Right cardiac atrium (tissue), 5 donors: ENCODE measurements around the gene C1QTNF8. TPM values are rescaled to one million over a fixed set of nuclear protein-coding genes. Genes with fewer than 3 reads are reported as not detected.
A peak's percentile ranks its signal among the peaks of the same experiment; 100 is the strongest.

Experiments
- ATAC-seq, 2 donors: fragments of 200-7000 bp; cut with Tn5 transposase; one replicate each; pipeline versions ENCODE4 v1.8.0 to v1.9.1; 2020; ENCODE audit warnings: moderate library complexity in 2 of 2, mild to moderate bottlenecking in 1 of 2
- DNase-seq, 3 donors: peaks; one replicate each; pipeline ENCODE4 v3.0.0-alpha.2; 2020
- H3K27ac ChIP-seq: one replicate; pipeline ENCODE4 v1.5.1; 2013; ENCODE audit warnings: mild to moderate bottlenecking, low read length, control low read depth, moderate library complexity
- H3K27me3 ChIP-seq: one replicate; pipeline ENCODE4 v1.6.1; 2013; ENCODE audit not compliant: control insufficient read depth, insufficient read depth
- H3K4me1 ChIP-seq: one replicate; pipeline ENCODE4 v1.6.1; 2013; ENCODE audit warnings: low read length; ENCODE audit not compliant: control insufficient read depth, insufficient read depth
- H3K4me3 ChIP-seq: one replicate; pipeline ENCODE4 v1.5.1; 2013; ENCODE audit warnings: low read length, control low read depth
- H3K9me3 ChIP-seq: one replicate; pipeline ENCODE4 v1.6.1; 2013; ENCODE audit warnings: low read length; ENCODE audit not compliant: control insufficient read depth
- WGBS: extraction: QIAGEN DNeasy Blood & Tissue Kit; methylation state at CpG from one replicate; pipeline ENCODE4 v1.1.7; 2013; 5-methylcytosine and 5-hydroxymethylcytosine counted together
- intact Hi-C, 4 donors: fragments of 100-400 bp; cut with DNase I; formaldehyde crosslinking; loops; one replicate each; pipeline versions ENCODE4 v1.11.0 to v1.14.0; 2022 to 2023
- polyA plus RNA-seq: library from polyadenylated mRNA; stranded (reverse); fragments of 200-250 nt; gene quantifications from one replicate; pipeline ENCODE4 v1.2.3, GENCODE V29; 2013
- total RNA-seq, 4 donors: library from RNA; stranded (reverse); fragmentation: NEBNext Ultra II Directional; extraction: Animal tissue kit (Norgen Biotek cat#: 25700); gene quantifications; one replicate each; pipeline ENCODE4 v1.2.1, GENCODE V29; 2021
- donor health status: healthy with polysubstance abuse.
- donor health status: DM: no; HTN: yes; CAD: no.
- donor health status: DM: no; HTN: no; CAD: no.
- donor health status: DM: no; HTN: yes; CAD: no; lungs with severe emphysema.
- donor health status: DM: yes; HTN: yes; CAD: no.

Gene C1QTNF8
- total and polyA plus RNA-seq, 5 donors: 0.05 to 0.23 (median 0.15) TPM; not detected in 2

- ATAC-seq: no peak
- 76% methylated on average over 20 of the region's 20 CpGs for WGBS
- no peaks in the 10 kb centered on the region for H3K9me3 ChIP-seq
- no peak for DNase-seq
- intact Hi-C loops: no loop called here
- no peak overlapping the region for H3K27ac ChIP-seq
- no peak overlapping the region for H3K4me3 ChIP-seq
- H3K27me3 ChIP-seq: no peaks in the 10 kb centered on the region
- H3K4me1 ChIP-seq: no peaks in the 10 kb centered on the region
These were observed 33.1 kb downstream of the C1QTNF8 start for GRCh38 chr16:1062895-1063294.

GRCh38 chr16:1061769-1062505 is 34.1 kb downstream of the C1QTNF8 start:
- H3K27ac ChIP-seq: no peak overlapping the region
- DNase-seq: peak in 1 of 3 donors; percentile 35
- 85% methylated on average over 43 of the region's 43 CpGs for WGBS
- H3K4me3 ChIP-seq: no peak overlapping the region
- no peak for ATAC-seq
- no peaks in the 10 kb centered on the region for H3K4me1 ChIP-seq
- no peaks in the 10 kb centered on the region for H3K9me3 ChIP-seq
- intact Hi-C loops: no loop called here
- H3K27me3 ChIP-seq: no peaks in the 10 kb centered on the region

GRCh38 chr16:1060416-1061340 is 35.4 kb downstream of the C1QTNF8 start:
- Histone ChIP-seq H3K4me1 (no peaks in the 10 kb centered on the region), H3K9me3 (no peaks in the 10 kb centered on the region), H3K27ac (no peak overlapping the region), H3K27me3 (no peaks in the 10 kb centered on the region), H3K4me3 (no peak overlapping the region)
- WGBS: 80% methylated on average over 42 of the region's 42 CpGs
- DNase-seq (peak in 1 of 3 donors; percentile 35), ATAC-seq (no peak)
- intact Hi-C loops: no loop called here

GRCh38 chr16:1059310-1059709 is 36.7 kb downstream of the C1QTNF8 start:
- no peak overlapping the region for H3K4me3 ChIP-seq
- no peak overlapping the region for H3K27ac ChIP-seq
- WGBS: 90% methylated on average over 3 of the region's 3 CpGs
- H3K9me3 ChIP-seq: no peaks in the 10 kb centered on the region
- DNase-seq (no peak), ATAC-seq (no peak)
- no peaks in the 10 kb centered on the region for H3K27me3 ChIP-seq
- intact Hi-C loops: loop anchor here in 2 of 4 donors (5.0 to 10.0 kb wide), 2 partner anchors 247 to 345 kb away; partner anchors contain the start of gene METRN (in 1 of the 2)
- no peaks in the 10 kb centered on the region for H3K4me1 ChIP-seq

- WGBS: 51% methylated on average over 14 of the region's 14 CpGs
- intact Hi-C loops: loop anchor here in 2 of 4 donors (5.0 to 10.0 kb wide), 2 partner anchors 246 to 343 kb away; partner anchors contain the start of gene METRN (in 1 of the 2)
- ATAC-seq: no peak
These were observed 37.8 kb downstream of the C1QTNF8 start for GRCh38 chr16:1058216-1058615.

GRCh38 chr16:1057252-1057932 is 38.7 kb downstream of the C1QTNF8 start:
- WGBS: 25% methylated on average over 33 of the region's 33 CpGs
- no peaks in the 10 kb centered on the region for H3K27me3 ChIP-seq
- no peaks in the 10 kb centered on the region for H3K9me3 ChIP-seq
- peak; percentile 6 to 27 for ATAC-seq
- no peaks in the 10 kb centered on the region for H3K4me1 ChIP-seq
- no peak overlapping the region for H3K27ac ChIP-seq
- intact Hi-C loops: loop anchor here in 2 of 4 donors (5.0 to 10.0 kb wide), 2 partner anchors 245 to 343 kb away; partner anchors contain the start of gene METRN (in 1 of the 2)
- peak in 2 of 3 donors; percentile 70 to 82 for DNase-seq
- H3K4me3 ChIP-seq: no peak overlapping the region

More at GRCh38 chr16:1058216-1058615, 37.8 kb downstream of the C1QTNF8 start:
- Histone ChIP-seq H3K4me3 (no peak overlapping the region), H3K9me3 (no peaks in the 10 kb centered on the region), H3K27ac (no peak overlapping the region), H3K4me1 (no peaks in the 10 kb centered on the region), H3K27me3 (no peaks in the 10 kb centered on the region)
- DNase-seq: no peak

GRCh38 chr16:1056196-1056595 is 39.8 kb downstream of the C1QTNF8 start:
- DNase-seq (no peak), ATAC-seq (no peak)
- Histone ChIP-seq H3K27ac (no peak overlapping the region), H3K27me3 (no peaks in the 10 kb centered on the region), H3K4me3 (no peak overlapping the region), H3K4me1 (no peaks in the 10 kb centered on the region), H3K9me3 (no peaks in the 10 kb centered on the region)
- 78% methylated on average over 8 of the region's 8 CpGs for WGBS
- intact Hi-C loops: loop anchor here in 2 of 4 donors (5.0 to 10.0 kb wide), 2 partner anchors 244 to 341 kb away; partner anchors contain the start of gene METRN (in 1 of the 2)

- Histone ChIP-seq H3K4me1 (no peaks in the 10 kb centered on the region), H3K27ac (no peak overlapping the region), H3K27me3 (no peaks in the 10 kb centered on the region), H3K9me3 (no peaks in the 10 kb centered on the region), H3K4me3 (no peak overlapping the region)
- ATAC-seq (no peak), DNase-seq (no peak)
- intact Hi-C loops: loop anchor here in 2 of 4 donors (2.0 to 10.0 kb wide), 3 partner anchors 243 to 341 kb away; partner anchors contain the start of gene METRN (in 1 of the 2)
- 72% methylated on average over 13 of the region's 13 CpGs for WGBS
These were observed 40.5 kb downstream of the C1QTNF8 start for GRCh38 chr16:1055557-1055924.

- Histone ChIP-seq H3K27me3 (no peaks in the 10 kb centered on the region), H3K4me3 (no peak overlapping the region), H3K4me1 (no peaks in the 10 kb centered on the region), H3K9me3 (no peaks in the 10 kb centered on the region), H3K27ac (no peak overlapping the region)
- intact Hi-C loops: loop anchor here in 3 of 4 donors (2.0 to 10.0 kb wide), 4 partner anchors 242 to 348 kb away; partner anchors contain the start of genes FBXL16 (in 1 of the 3) and METRN (in 1 of the 3)
- ATAC-seq (peak; percentile 61 to 64), DNase-seq (peak; percentile 73 to 90 (median 86))
- WGBS: 20% methylated on average over 34 of the region's 34 CpGs
These were observed 41.1 kb downstream of the C1QTNF8 start for GRCh38 chr16:1054660-1055556.
